NCI-H2227 (cell line): Measurements from ENCODE around the gene SSTR5.

Experiments
- DNase-seq: peaks from one replicate; lab custom pipeline; 2025; ENCODE audit not compliant: unreplicated experiment; lab: John Stamatoyannopoulos, UW

SSTR5 gene

DNA sequence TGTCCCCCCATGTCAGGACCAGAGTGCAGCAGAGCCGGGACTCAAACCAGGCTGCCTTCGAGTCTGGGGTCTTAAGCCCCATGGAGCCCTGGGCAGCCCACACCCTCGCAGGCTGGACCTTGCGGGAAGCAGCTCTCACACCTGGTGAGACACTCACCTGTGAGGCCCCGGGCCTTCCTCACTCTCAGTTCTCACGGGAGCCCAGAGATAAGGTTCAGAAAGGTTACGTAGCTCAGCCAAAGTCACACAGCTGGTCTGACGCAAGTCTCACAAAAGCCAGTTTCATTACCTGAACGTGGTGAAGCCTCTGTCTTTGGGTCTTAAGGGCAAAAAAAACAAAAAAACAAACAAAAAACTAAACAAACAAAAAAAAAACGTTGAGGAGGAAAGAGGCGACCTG, 32.8 kb upstream of the SSTR5 start:
- DNase-seq, result no peak

DNA sequence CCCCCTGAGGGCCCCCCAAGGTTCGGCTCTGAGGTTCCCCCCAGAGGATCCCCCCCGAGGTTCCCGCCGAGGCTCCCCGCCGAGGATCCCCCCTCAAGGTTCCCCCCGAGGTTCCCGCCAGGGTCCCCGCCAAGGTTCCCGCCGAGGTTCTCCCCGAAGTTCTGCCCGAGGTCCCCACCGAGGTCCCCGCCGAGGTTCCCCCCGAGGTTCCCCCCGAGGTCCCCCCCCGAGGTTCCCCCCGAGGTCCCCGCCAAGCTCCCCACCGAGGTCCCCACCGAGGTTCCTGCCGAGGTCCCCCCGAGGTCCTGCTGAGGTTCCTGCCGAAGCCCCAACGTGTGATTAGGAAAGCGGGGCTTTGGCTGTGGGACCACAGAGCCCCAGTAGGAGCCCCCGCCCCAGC, 32.2 kb upstream of the SSTR5 start:
- DNase-seq, result no peak

DNA sequence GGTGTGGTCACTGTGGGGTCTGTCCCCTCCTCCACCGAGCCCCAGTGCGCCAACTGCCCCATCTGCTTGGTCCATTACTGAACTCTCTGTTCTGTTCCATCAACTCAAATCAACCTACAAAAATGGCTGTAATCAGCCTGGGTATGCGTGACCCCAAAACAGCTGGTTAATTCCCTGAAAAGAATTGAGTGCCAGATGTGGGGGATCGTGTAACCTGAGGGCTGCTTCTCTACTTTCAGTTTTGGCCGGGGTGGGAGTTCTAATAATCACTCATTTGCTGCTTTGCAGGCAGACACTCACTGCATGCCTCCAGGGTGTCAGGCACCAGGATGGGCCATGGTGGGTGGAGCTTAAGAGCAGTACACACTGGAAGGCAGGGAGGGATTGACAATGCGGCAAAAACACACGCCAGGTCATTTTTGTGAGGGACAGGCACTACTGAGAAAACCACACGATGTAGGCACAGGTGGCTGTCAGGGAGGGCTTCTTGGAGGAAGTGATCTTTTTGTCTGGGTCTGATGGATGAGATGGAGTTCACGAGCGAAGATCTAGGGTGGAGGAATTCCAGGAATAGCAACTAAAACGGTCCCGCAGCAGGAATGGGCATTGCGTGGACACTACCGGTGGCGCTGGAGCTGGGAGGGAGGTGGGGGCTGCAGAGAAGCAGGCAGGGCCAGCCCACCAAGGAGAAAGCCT, 30.4 kb upstream of the SSTR5 start:
- DNase-seq, result no peak

DNA sequence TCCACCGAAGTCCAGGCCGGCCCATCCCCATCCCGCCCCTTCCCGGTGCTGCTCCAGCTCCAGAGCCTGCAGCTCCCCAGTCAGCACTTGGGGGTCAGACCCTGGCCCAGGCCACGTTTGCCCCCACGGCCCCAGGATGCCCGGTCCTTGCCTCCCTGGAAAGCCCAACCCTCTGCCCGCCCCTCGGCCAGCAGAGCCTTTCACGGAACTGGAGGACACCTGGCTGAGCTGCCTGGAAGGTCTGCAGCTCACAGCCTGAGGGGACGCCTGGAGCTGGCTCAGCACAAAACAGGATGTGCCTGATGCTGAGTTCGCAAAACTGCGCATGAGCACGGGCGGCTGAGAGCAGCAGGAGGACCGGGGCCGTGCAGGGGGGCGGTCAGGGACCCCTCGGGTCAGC, 29.7 kb upstream of the SSTR5 start:
- DNase-seq, result peak; percentile 80

DNA sequence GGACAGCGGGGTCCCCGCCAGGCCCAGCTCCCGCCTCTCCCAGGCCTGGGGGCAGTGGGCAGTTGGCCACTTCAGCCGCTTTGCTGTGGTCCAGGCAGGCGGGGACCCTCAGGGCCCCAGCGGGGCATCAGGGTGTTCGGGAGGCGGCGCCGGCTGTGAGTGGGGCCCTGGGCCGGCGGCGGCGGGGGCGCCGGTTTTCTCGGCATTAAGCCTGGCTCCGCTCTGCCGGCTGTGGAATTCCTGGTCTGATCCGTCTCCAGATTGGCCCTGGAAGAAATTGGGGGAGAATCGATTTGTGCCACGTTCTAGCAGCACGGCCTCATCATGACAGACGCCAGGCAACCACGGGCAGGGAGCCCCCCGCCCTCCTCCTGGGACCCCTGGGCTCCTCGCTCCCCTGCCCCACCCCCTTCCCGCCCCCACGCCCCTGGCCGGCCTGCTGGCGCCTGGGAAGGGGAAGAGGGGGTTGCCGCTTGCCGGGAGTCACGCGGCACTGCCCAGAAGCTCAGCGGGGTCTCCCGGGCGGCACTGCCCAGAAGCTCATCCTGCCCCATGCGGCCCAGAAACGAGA, 28.6 kb upstream of the SSTR5 start:
- peak; percentile 49 for DNase-seq

DNA sequence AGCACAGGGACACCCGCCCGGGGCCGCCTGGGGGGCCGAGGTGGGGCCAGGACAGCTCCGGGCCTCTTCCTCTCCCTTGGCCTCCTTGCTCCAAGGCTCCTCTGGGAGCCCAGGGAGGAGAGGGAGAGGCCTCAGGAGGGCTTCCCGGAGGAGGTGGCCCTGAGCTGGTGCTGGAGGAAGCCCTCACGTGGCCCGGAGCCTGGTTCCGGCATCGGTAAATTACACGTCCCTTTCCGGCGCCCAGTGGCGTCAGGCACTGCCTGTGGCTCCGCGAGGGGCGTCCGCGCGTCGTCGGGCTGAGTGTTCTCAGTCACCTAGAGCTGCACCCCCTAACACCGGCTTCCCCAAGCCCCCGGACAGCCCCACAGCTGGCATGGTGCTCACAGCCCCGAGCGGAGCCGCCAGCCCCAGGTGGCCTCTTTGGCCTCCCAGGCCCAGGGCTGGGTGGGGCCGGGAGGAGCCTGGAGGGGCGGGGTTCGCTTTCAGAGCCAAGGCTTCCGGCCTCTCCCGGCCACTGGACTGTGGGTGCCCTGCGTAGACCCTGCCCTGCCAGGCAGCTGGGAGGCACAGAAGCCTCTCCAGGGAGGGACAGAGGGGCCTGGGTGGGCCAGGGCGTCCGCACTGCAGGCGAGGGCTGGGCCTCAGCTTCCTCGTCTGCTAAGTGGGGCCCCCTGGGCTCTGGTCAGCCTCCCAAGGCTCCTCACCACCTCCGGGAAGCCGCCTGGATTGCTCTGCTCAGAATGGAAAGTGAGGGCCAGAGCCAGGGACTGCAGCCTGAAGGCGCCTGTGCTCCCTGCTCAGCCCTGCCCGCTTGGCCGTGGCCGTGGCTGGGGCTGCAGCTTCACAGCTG, 27.9 kb upstream of the SSTR5 start:
- no peak for DNase-seq

DNA sequence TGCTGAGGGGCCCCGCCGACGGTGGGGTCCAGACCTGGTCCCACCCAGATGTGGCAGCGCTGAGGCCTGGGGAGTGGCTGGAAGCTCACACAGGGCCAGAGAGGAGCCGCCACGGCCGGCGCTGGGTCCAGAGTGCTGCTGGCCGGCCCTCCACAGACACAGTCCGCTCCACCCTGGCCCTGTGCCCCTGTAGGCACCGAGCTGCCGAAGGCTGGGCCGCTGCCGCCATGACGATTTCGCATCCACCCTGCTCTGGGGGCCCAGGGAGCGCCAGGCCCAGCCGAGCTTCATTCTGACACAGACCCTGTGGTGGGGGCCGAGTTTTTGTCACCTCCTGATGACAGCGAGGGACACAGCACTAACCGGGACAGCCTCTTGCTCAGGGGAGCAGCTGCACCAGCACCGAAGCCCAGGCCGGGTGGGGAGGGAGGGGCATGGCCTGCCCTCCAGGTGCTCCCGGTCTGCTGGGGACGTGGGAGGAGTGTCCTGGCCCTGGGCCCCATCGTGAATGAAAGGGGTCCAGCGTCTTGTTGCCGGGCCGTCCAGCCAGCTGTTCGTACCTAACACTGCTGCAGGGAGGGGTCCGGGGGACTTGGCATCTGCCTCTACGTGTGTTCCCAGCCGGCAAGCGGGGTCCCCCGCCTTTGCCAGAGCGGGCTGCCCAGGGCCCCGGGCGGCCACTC, 27.1 kb upstream of the SSTR5 start:
- no peak for DNase-seq

DNA sequence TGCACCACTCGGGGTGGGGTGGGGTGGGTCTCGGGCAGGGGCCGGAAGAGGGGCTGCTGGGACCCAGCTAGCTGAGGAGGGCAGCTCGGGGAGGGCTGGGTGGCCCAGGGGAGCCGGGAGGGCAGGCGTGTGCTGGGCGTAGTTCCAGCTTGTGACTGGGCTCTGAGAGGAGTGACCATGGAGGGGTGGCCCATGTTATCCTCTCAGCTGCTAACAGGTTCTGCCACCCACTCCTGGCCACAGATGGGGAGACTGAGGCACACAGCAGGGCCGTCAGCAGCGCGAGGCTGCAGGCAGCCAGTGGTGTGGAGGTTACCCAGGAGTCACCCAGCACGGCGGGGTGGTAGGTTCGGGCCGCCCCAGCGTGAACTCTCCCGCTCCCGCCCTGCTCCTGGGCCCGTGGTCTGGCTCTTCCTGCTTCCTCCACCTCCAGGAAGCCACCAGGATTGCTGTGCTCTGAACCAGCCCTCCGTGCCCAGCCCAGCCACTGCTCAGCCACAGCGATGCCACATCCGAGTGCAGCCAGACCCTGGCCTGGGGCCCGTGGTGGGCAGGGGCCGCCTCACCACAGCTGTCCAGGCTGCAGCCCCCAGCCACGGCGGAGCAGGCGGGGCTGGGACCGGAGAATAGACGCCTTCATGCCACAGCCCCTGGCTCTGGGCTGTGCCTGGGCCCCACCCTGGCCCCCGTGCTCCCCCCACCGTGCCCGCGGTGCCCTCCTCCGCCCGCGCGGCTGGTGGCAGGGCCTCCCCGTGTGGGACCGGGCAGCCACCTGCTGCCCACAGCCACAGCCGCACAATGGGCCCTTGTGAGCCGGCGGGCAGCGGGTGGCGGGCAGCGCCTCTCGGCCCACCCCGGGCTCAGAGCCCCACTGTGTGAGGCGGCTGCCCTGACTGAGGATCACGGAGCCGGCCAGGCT, 26.3 kb upstream of the SSTR5 start:
- DNase-seq, result no peak

DNA sequence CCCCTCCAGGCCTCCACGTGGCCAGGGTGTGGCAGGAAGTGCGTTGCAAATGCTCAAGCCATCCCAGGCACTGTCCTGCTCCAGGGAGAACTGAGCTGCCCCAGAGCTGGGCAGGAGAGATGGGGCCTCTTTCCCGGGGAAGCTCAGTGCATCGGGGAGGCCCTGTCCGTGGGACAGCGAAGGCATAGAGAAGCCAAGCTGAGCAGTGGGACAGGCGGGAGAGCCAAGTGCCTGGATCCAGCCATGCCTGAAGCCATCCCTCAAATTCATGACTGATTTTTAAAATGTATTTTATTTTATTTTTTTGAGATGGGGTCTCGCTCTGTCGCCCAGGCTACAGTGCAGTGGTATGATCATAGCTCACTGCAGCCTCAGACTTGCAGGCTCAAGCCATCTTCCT, 25.4 kb upstream of the SSTR5 start:
- DNase-seq, result no peak

DNA sequence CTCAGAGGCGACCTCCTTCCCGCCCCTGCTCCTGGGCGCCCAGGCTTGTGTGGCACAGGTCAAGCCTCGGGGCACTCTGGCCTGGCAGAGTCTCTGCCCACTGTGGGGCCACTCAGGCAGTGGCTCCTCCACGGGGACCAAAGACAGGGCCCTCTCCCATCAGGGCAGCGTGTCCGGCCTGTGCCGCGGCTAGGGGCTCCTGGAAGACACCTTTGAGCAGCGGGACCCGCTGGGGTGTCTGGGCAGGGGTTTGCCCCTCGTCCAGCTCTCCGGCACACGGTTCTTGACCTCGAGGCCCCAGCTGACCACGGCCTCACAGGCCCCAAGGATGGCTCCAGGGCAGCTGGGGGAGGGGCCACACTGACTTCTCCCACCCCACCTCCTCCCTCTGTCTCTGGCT, 24.7 kb upstream of the SSTR5 start:
- DNase-seq, result no peak

DNA sequence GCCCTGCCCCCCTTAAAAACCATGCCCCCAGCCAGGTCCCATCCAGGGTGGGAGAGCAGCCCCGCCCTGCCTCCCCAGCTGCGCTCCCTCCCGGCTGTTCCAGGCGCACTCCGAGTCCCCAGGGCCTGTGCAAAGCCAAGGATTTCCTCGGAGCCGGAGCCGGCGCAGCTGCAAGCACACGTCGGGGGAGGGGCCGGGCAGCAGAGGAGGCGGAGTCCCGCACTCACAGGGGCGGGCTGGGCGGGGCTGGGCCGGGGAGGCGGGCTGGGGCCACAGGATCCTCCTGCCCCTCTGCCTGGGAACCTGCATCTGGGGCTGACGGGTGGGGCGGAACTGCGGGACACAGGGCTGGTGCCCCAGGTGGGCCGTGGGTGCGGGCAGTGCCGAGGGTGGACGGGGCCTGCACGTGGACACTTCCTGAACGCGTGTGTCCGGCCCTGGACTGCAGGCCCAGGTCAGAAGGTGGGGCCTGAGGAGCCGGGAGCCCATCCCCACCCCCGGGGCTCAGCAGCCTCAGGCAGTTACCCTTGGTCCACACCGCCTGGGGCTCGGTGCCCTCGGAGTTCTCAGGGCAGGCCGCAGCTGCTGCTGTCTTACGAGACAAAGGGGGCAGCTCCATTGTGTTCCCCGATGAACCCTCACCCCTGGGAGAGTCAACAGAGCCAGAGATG, 24.0 kb upstream of the SSTR5 start:
- DNase-seq, result peak; percentile 70

DNA sequence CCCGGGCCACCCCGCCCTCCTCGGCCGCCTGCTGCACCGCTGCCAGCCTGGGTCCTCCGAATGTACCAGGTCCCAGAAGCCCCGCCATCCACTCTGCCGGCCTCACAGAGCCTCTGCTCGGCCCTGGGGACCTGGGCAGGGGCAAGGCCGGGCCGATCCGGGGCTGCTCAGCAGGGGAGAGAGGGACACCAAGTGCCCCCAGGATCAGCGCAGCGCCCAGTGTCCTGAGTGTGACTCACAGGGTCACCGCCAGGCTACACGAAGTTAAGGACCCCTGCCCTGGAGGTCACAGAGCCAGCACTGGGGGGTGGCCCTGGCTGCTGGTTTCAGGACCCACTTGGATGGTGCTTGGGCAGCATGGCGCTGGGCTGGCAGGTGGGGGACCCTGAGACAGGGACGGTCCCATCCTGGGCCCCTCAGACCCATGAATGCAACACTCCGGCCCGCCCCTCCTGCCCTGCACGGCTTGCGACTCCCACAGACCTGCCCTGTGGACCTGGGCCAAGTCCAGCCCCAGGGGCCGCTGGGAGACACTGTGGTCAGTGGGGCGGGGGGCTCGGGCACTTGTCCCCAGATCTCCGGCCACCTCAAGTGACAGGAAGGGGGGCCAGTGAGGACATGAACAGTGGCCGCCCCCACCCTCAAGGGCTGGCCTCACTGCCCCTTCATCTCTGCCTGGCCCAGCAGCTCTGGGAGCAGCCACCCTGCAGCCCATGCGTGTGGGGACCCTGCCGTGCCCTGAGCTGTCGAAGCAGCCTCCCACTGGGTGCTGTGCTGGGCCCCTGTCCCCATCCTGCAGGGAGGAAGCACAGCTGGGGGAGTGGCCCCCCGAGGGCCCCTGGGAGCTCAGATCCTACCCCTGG, 23.2 kb upstream of the SSTR5 start:
- no peak for DNase-seq

DNA sequence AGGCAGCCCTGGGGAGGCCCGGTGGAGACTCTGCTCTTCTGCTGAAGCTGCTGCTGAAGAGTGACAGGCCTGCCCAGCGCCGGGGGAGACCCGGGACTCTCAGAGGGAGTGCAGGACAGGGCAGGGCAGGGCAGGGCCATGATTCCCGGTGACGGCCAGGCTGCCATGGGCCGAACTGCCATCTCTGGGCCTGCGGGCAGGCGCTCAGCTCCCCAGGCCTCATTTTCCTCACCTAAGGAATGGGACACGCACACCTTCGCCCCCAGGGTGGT, 22.6 kb upstream of the SSTR5 start:
- DNase-seq, result no peak

DNA sequence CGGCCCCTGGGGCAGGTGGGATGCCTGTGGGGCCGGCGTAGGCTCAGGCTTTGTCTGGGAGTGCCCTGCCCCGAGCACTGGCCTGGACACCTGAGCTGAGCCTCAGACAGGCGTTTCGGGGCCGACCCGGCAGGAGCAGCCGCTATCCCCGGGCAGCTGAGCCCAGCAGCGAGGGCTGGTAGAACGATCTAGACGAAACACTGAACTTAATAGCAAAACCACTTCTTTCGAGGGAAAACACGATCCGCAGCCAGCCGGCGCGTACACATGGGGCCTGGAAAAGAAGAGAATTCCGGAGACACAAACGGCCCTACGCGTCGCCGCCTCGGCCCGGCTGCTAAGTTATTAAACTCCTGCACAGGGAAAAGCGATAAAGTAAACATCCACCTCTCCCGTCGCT, 22.0 kb upstream of the SSTR5 start:
- DNase-seq, result no peak

DNA sequence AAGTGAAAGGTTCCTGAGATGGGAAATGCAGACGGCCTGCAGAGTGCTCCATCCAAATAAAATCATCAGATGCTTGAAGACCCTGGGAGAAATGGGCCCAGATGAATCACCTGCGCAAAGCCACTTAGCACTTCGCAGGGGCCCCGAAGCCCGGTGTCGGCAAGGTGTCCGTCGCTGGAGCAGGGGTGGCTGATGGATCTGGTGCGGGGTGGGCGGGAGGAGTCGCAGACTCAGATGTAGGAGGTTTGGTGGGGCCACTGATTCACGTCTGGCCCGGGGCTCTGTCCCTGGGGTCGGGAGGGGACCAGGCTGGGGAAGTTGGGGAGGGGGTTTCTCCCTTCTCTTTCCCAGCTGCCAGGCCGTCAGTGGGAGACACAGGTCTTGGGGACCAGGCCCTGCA, 21.6 kb upstream of the SSTR5 start:
- DNase-seq, result no peak

DNA sequence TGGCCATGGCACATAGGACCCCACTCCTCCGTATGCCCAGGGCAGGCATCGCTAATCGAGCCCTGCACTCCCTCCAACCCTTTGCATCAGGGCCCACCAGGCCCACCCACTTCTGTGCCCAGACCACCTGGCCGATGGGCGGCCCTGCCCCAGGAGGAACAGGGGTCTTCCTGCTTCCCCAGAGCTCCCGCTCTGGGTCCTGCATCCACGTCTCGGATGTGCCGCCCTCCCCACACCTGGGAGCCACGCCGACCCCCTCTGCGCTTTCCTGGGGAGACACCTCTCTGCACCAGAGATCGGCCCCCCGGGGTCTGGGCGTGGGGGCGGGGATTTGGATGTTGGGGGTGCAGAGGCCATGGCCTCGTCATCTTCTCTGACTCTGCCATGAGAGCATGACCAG, 21.1 kb upstream of the SSTR5 start:
- DNase-seq, result no peak

DNA sequence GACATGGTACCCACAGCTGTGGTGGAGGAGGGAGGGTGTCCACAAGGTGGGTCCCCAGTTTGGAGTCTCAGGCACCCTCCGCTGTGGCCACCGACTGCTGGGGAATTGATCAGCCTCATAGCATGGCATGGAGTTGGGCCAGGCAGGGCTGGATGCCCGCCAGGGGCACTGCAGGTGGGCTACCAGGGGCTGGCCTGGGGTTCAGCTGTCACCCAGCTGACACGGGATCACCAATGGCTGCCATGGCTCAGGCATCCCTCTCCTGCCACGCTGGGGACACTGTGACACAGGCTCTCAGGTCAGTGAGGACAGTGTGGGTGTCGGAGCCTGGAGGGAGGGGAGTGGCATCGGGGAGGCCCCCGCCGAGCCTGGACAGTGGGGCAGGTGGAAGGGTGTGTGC, 19.8 kb upstream of the SSTR5 start:
- DNase-seq, result no peak

DNA sequence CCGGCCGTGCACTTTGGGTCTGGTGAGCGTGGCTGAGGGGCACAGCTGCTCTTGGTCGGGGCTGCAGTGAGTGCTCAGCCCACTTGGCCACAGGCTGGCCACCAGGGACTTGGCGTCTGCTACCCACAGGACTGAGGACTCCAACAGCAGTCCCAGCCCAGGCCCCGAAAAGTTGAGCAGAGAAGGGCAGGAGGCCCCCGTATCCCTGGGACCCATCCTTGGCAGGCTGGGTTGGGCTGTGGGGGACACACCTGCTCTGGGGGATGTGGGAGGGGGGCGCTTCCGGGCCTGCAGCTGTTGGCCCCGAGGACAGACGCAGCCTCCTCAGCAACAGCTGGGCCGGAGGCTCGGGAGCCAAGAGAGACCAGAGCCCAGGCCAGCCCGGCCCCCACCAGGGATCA, 19.4 kb upstream of the SSTR5 start:
- no peak for DNase-seq

DNA sequence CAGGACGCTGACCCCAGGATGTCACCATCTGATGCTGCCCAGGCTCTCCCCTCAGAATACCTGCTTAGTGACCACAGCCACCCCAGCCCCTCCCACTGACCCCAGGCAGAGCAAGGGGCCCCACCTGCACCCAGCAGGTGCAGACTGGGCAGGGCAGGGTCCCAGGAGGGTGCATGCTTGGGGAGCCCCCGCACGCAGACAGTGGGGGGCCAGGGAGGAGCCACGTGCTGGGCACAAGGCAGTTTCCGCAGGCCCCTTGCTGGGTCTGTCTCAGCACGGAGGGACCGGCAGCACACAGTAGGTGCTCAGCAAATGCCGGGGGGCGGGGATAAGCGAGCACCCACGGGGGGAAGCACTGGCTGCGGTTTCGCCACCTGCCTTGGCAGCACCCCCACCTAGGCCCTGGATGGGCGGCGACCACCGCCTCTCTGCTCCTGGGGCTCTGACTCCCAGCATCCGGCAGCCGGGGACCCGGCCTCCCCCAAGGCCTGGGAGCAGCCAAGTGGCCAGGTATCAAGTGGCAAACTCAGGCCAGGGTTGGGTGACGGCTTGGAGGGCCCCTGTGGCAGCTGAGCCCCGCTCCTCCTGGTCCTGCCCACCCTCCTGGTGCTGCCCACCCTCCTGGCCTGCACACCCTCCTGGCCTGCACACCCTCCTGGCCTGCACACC, 18.7 kb upstream of the SSTR5 start:
- DNase-seq, result no peak
